GM12878 (cell line): ENCODE measurements around the gene RAB3A. TPM values are rescaled to one million over a fixed set of nuclear protein-coding genes. Genes with fewer than 3 reads are reported as not detected.
A peak's percentile ranks its signal among the peaks of the same experiment; 100 is the strongest.

Experiments
- BCL11A ChIP-seq: IDR thresholded peaks from 2 replicates; pipeline ENCODE4 v1.6.1; 2011; ENCODE audit warnings: low read depth, low read length
- BRCA1 ChIP-seq: IDR thresholded peaks from 2 replicates; pipeline ENCODE4 v1.6.1; 2011; ENCODE audit warnings: low read depth, low read length, improper control_type of control experiment
- CBFB ChIP-seq: IDR thresholded peaks from 2 replicates; pipeline ENCODE4 v1.6.1; 2016; ENCODE audit warnings: antibody characterized with exemption, low read depth
- CREM ChIP-seq: IDR thresholded peaks from 2 replicates; pipeline ENCODE4 v1.6.1; 2014; ENCODE audit warnings: antibody characterized with exemption, low read depth
- EP300 ChIP-seq, 2 experiments: fragments of 150-350 bp in 1 of 2; IDR thresholded peaks; 2 replicates each; pipeline ENCODE4 v1.6.1; 2011 to 2012; ENCODE audit warnings: low read depth in 2 of 2, low read length in 2 of 2, borderline replicate concordance in 1 of 2, improper control_type of control experiment in 1 of 2, inconsistent platforms in 1 of 2; ENCODE audit not compliant: control insufficient read depth in 1 of 2
- GABPA ChIP-seq: IDR thresholded peaks from 2 replicates; pipeline ENCODE4 v1.6.1; 2014; ENCODE audit warnings: antibody characterized with exemption, low read depth, mild to moderate bottlenecking, inconsistent platforms
- HDAC2 ChIP-seq: fragments of 200-600 bp; sonication (generic); IDR thresholded peaks from 2 replicates; pipeline ENCODE4 v1.6.1; 2017
- IRF4 ChIP-seq: IDR thresholded peaks from 2 replicates; pipeline ENCODE4 v1.6.1; 2011; ENCODE audit warnings: low read depth, low read length
- MTA3 ChIP-seq: IDR thresholded peaks from 2 replicates; pipeline ENCODE4 v1.6.1; 2012; ENCODE audit warnings: low read length, inconsistent platforms, borderline replicate concordance
- NBN ChIP-seq: fragments of 450-650 bp; IDR thresholded peaks from 2 replicates; pipeline ENCODE4 v1.6.1; 2016
- NFIC ChIP-seq: IDR thresholded peaks from 2 replicates; pipeline ENCODE4 v1.6.1; 2012; ENCODE audit warnings: low read depth, mild to moderate bottlenecking, inconsistent platforms, low read length, moderate library complexity
- NFYB ChIP-seq: IDR thresholded peaks from 2 replicates; pipeline ENCODE4 v1.6.1; 2011; ENCODE audit warnings: low read depth, mild to moderate bottlenecking, low read length, improper control_type of control experiment, moderate library complexity; ENCODE audit not compliant: insufficient read depth
- PAX8 ChIP-seq: fragments of 450-650 bp; IDR thresholded peaks from 2 replicates; pipeline ENCODE4 v1.6.1; 2017; ENCODE audit warnings: mild to moderate bottlenecking, moderate library complexity
- RB1 ChIP-seq: fragments of 450-650 bp; formaldehyde crosslinking; IDR thresholded peaks from 2 replicates; pipeline ENCODE4 v1.6.1; 2017; ENCODE audit warnings: mild to moderate bottlenecking, borderline replicate concordance
- SMAD5 ChIP-seq: IDR thresholded peaks from 2 replicates; pipeline ENCODE4 v1.6.1; 2016; ENCODE audit warnings: antibody characterized with exemption, low read depth
- SRF ChIP-seq, 2 experiments: IDR thresholded peaks; 2 replicates each; pipeline ENCODE4 v1.6.1; 2011; ENCODE audit warnings: low read depth in 2 of 2, low read length in 2 of 2, mild to moderate bottlenecking in 1 of 2, moderate library complexity in 1 of 2
- STAT3 ChIP-seq: IDR thresholded peaks from 2 replicates; pipeline ENCODE4 v1.6.1; 2011; ENCODE audit warnings: low read depth, low read length, improper control_type of control experiment
- SUZ12 ChIP-seq: fragments of 200-600 bp; sonication (generic); IDR thresholded peaks from one replicate; pipeline ENCODE4 v1.6.1; 2018; ENCODE audit warnings: antibody characterized with exemption, mild to moderate bottlenecking; ENCODE audit not compliant: unreplicated experiment
- polyA plus RNA-seq, 11 experiments: library from polyadenylated mRNA; depleted of rRNA in 4 of 11; unstranded in 6 of 11; stranded (reverse) in 5 of 11; fragments of >200 nt; fragmentation: Nextera tagmentation in 4 of 11; fragmentation: Illumina TruSeq in 1 of 11; extraction: Ambion mirVana in 4 of 11; extraction: Trizol in 1 of 11; gene quantifications; 1 replicate in 1 of 11; 2 replicates in 10 of 11; pipeline versions ENCODE4 v1.2.1 to v1.2.3, GENCODE V29; 2011 to 2016; ENCODE audit warnings: inconsistent platforms in 2 of 11, missing spikeins in 2 of 11, low read depth in 1 of 11
- total RNA-seq, 4 experiments: library from RNA; depleted of rRNA in 3 of 4; stranded (reverse); fragments of >200 nt in 3 of 4; fragmentation: Illumina TruSeq in 1 of 4; extraction: Trizol in 1 of 4; gene quantifications; 2 replicates each; pipeline versions ENCODE4 v1.2.1 to v1.2.3, GENCODE V29; 2013 to 2021
- TF ChIP-seq, protein P1 (sequence below): fragments of 450-650 bp; IDR thresholded peaks from 2 replicates; pipeline ENCODE4 v1.6.1; 2018; ENCODE audit warnings: mild to moderate bottlenecking, low read depth, moderate library complexity; ENCODE audit not compliant: partially characterized antibody
- TF ChIP-seq, protein P2 (sequence below): fragments of 450-650 bp; IDR thresholded peaks from 2 replicates; pipeline ENCODE4 v1.6.1; 2018; ENCODE audit warnings: borderline replicate concordance, mild to moderate bottlenecking; ENCODE audit not compliant: partially characterized antibody
- TF ChIP-seq, protein P3 (sequence below): fragments of 450-650 bp; IDR thresholded peaks from 2 replicates; pipeline ENCODE4 v1.6.1; 2017; ENCODE audit warnings: mild to moderate bottlenecking, low read depth, inconsistent platforms; ENCODE audit not compliant: poor library complexity, severe bottlenecking

RAB3A gene
- total and polyA plus RNA-seq, 10 of the 15 experiments (the other 5 are each of a cell fraction or from before 2014, with no cell fraction given), result 0.07 to 3.5 (median 1.2) TPM; not detected in 1

DNA sequence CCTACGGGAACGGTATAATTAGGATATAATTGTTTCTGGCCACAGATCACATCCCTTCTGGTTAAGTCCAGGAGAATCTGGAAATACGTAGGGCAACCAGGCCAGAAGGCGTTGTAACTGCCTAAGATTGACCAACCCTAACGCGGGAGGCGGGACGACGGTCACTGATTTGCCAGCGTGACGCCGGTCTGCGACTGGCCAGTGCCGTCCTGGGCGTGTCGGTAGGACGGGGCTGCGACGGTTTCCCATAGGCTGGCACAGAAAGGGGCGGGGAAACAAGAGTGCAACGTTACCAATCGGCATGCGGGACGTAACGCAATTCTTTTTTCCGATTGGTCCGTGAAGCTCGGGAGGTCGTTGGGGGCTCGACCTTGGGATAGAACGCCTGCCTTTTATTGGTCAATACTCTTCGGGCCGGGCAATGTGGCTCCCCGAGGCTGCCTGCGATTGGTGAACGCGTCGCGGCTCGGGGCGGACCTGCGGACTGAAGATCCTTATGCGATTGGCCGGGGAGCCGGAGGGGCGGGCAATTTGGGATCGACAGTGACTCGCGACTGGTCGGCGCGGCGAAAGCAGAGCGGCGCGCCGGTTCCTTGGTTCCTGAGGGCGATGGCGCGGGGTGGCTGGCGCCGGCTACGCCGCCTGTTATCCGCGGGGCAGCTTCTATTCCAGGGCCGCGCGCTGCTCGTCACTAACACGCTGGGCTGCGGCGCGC lies 11.0 kb downstream of the RAB3A start, which contains the start of gene MPV17L2 (continued):
- peak; percentile 96 for TF ChIP-seq NFYB
- TF ChIP-seq BCL11A, result no peak
- no peak for TF ChIP-seq BRCA1
- TF ChIP-seq EP300 (IDR thresholded peaks at IDR 0.05; ENCODE audit: borderline replicate concordance in 1 of 2, control insufficient read depth in 1 of 2, low read depth in 2 of 2, low read length in 2 of 2), result 0 out of 4 replicates have a peak, but pooled peaks of 1 of the 2 experiments have one; percentile 8
- TF ChIP-seq, protein P1, sequence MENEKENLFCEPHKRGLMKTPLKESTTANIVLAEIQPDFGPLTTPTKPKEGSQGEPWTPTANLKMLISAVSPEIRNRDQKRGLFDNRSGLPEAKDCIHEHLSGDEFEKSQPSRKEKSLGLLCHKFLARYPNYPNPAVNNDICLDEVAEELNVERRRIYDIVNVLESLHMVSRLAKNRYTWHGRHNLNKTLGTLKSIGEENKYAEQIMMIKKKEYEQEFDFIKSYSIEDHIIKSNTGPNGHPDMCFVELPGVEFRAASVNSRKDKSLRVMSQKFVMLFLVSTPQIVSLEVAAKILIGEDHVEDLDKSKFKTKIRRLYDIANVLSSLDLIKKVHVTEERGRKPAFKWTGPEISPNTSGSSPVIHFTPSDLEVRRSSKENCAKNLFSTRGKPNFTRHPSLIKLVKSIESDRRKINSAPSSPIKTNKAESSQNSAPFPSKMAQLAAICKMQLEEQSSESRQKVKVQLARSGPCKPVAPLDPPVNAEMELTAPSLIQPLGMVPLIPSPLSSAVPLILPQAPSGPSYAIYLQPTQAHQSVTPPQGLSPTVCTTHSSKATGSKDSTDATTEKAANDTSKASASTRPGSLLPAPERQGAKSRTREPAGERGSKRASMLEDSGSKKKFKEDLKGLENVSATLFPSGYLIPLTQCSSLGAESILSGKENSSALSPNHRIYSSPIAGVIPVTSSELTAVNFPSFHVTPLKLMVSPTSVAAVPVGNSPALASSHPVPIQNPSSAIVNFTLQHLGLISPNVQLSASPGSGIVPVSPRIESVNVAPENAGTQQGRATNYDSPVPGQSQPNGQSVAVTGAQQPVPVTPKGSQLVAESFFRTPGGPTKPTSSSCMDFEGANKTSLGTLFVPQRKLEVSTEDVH, result no peak
- no peak for TF ChIP-seq SUZ12
- TF ChIP-seq CREM, result peak; percentile 94
- TF ChIP-seq NFIC, result no peak
- TF ChIP-seq MTA3, result no peak
- no peak for TF ChIP-seq SRF (IDR thresholded peaks at IDR 0.05; ENCODE audit: low read depth in 2 of 2, low read length in 2 of 2)
- TF ChIP-seq RB1, result no peak
- TF ChIP-seq CBFB, result no peak; the same call in 1 of the 2 replicates
- no peak for TF ChIP-seq HDAC2
- TF ChIP-seq STAT3, result no peak
- TF ChIP-seq PAX8, result no peak
- no peak for TF ChIP-seq GABPA
- TF ChIP-seq, protein P2, sequence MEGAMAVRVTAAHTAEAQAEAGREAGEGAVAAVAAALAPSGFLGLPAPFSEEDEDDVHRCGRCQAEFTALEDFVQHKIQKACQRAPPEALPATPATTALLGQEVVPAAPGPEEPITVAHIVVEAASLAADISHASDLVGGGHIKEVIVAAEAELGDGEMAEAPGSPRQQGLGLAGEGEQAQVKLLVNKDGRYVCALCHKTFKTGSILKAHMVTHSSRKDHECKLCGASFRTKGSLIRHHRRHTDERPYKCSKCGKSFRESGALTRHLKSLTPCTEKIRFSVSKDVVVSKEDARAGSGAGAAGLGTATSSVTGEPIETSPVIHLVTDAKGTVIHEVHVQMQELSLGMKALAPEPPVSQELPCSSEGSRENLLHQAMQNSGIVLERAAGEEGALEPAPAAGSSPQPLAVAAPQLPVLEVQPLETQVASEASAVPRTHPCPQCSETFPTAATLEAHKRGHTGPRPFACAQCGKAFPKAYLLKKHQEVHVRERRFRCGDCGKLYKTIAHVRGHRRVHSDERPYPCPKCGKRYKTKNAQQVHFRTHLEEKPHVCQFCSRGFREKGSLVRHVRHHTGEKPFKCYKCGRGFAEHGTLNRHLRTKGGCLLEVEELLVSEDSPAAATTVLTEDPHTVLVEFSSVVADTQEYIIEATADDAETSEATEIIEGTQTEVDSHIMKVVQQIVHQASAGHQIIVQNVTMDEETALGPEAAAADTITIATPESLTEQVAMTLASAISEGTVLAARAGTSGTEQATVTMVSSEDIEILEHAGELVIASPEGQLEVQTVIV, result peak; percentile 57
- no peak for TF ChIP-seq NBN
- TF ChIP-seq SMAD5, result no peak
- 0 out of 2 replicates have a peak, but pooled peaks have one; percentile 25 for TF ChIP-seq IRF4
- TF ChIP-seq, protein P3, sequence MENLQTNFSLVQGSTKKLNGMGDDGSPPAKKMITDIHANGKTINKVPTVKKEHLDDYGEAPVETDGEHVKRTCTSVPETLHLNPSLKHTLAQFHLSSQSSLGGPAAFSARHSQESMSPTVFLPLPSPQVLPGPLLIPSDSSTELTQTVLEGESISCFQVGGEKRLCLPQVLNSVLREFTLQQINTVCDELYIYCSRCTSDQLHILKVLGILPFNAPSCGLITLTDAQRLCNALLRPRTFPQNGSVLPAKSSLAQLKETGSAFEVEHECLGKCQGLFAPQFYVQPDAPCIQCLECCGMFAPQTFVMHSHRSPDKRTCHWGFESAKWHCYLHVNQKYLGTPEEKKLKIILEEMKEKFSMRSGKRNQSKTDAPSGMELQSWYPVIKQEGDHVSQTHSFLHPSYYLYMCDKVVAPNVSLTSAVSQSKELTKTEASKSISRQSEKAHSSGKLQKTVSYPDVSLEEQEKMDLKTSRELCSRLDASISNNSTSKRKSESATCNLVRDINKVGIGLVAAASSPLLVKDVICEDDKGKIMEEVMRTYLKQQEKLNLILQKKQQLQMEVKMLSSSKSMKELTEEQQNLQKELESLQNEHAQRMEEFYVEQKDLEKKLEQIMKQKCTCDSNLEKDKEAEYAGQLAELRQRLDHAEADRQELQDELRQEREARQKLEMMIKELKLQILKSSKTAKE, result peak; percentile 90
